Neural cell (in vitro differentiated cells): ENCODE results near the gene MAGI2.

ENCODE experiments used
- MXI1 ChIP-seq: fragments of 450-650 bp; conservative IDR thresholded peaks from 2 replicates; pipeline ENCODE4 v1.6.1; 2014; ENCODE audit warnings: antibody characterized with exemption, mild to moderate bottlenecking; ENCODE audit not compliant: poor library complexity, severe bottlenecking
- RAD21 ChIP-seq: fragments of 450-650 bp; conservative IDR thresholded peaks from 2 replicates; pipeline ENCODE4 v1.6.1; 2014; ENCODE audit warnings: antibody characterized with exemption, mild to moderate bottlenecking, moderate library complexity
- TAF1 ChIP-seq: IDR thresholded peaks from 2 replicates; pipeline ENCODE4 v1.6.1; 2012; ENCODE audit warnings: low read depth
- TF ChIP-seq, protein P1 (sequence below): fragments of 450-650 bp; IDR thresholded peaks from 2 replicates; pipeline ENCODE4 v1.5.1; 2014; ENCODE audit warnings: antibody characterized with exemption, mild to moderate bottlenecking, moderate library complexity; ENCODE audit not compliant: poor library complexity, severe bottlenecking

DNA sequence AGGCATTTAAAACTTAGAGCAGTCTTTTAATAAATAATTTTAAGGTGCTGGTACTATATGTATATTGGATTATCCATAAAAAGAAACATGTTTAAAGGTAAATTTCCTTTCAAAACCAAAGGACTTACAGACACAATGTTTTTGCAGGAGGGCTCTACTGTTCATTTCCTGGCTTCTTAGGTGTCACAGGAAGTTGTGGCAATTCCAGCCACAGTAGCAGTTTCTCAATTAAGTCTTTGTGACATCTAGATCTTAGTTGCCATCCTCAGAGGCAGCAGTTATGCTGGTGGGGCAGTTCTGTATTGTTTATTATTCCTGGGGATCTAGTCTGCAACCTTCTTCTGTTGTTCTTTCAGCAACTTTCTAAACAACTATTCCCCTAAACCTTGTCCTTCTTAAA is 460.1 kb downstream of the MAGI2 start:
- TF ChIP-seq, protein P1, sequence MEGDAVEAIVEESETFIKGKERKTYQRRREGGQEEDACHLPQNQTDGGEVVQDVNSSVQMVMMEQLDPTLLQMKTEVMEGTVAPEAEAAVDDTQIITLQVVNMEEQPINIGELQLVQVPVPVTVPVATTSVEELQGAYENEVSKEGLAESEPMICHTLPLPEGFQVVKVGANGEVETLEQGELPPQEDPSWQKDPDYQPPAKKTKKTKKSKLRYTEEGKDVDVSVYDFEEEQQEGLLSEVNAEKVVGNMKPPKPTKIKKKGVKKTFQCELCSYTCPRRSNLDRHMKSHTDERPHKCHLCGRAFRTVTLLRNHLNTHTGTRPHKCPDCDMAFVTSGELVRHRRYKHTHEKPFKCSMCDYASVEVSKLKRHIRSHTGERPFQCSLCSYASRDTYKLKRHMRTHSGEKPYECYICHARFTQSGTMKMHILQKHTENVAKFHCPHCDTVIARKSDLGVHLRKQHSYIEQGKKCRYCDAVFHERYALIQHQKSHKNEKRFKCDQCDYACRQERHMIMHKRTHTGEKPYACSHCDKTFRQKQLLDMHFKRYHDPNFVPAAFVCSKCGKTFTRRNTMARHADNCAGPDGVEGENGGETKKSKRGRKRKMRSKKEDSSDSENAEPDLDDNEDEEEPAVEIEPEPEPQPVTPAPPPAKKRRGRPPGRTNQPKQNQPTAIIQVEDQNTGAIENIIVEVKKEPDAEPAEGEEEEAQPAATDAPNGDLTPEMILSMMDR: no peak
- no peak for TF ChIP-seq MXI1
- no peak for TF ChIP-seq RAD21
- no peak for TF ChIP-seq TAF1
